Neural progenitor cell (in vitro differentiated cells): ENCODE data around the gene PLCB1. TPM values are rescaled to one million over a fixed set of nuclear protein-coding genes. Genes with fewer than 3 reads are reported as not detected.
A peak's percentile ranks its signal among the peaks of the same experiment; 100 is the strongest.

Experiments used
- DNase-seq: peaks from one replicate; pipeline ENCODE4 v3.0.0-alpha.2; 2016; ENCODE audit warnings: low spot score
- H2AFZ ChIP-seq: fragments of 200-600 bp; sonication (generic); replicated peaks from 2 replicates; pipeline ENCODE4 v1.6.1; 2016; ENCODE audit warnings: antibody characterized with exemption
- H3F3A ChIP-seq: fragments of 200-600 bp; sonication (generic); 2 replicates; pipeline ENCODE4 v1.6.1; 2016; ENCODE audit warnings: antibody characterized with exemption, low read depth
- H3K27ac ChIP-seq: fragments of 200-600 bp; sonication (generic); 2 replicates; pipeline ENCODE4 v1.5.1; 2016; ENCODE audit warnings: mild to moderate bottlenecking
- H3K27me3 ChIP-seq: fragments of 200-600 bp; sonication (generic); 2 replicates; pipeline ENCODE4 v1.6.1; 2016; ENCODE audit warnings: mild to moderate bottlenecking, moderate library complexity
- H3K36me3 ChIP-seq: fragments of 200-600 bp; sonication (generic); 2 replicates; pipeline ENCODE4 v1.5.1; 2016
- H3K4me1 ChIP-seq: fragments of 200-600 bp; sonication (generic); 2 replicates; pipeline ENCODE4 v1.6.1; 2016; ENCODE audit warnings: mixed run types
- H3K4me2 ChIP-seq: fragments of 200-600 bp; sonication (generic); 2 replicates; pipeline ENCODE4 v1.6.1; 2016
- H3K4me3 ChIP-seq: fragments of 200-600 bp; sonication (generic); 2 replicates; pipeline ENCODE4 v1.5.1; 2016
- H3K79me2 ChIP-seq: fragments of 200-600 bp; sonication (generic); 2 replicates; pipeline ENCODE4 v1.6.1; 2016; ENCODE audit warnings: low read depth
- H3K9ac ChIP-seq: fragments of 200-600 bp; sonication (generic); 2 replicates; pipeline ENCODE4 v1.6.1; 2016
- H3K9me3 ChIP-seq: fragments of 200-600 bp; sonication (generic); 2 replicates; pipeline ENCODE4 v1.5.1; 2016; ENCODE audit warnings: low read depth
- H4K20me1 ChIP-seq: fragments of 200-600 bp; sonication (generic); 2 replicates; pipeline ENCODE4 v1.6.1; 2016; ENCODE audit warnings: low read depth
- H3K27ac Mint-ChIP-seq: 3 replicates; pipeline ENCODE4 v1.8.0; 2021; ENCODE audit warnings: mixed read lengths
- H3K27me3 Mint-ChIP-seq: 2 replicates; pipeline ENCODE4 v1.8.0; 2022; ENCODE audit warnings: low read depth, mild to moderate bottlenecking, inconsistent platforms, moderate library complexity, mixed read lengths; ENCODE audit not compliant: insufficient read depth
- H3K36me3 Mint-ChIP-seq: 3 replicates; pipeline ENCODE4 v1.8.0; 2021; ENCODE audit warnings: mixed read lengths
- H3K4me1 Mint-ChIP-seq: 3 replicates; pipeline ENCODE4 v1.8.0; 2021; ENCODE audit warnings: mixed read lengths
- H3K4me3 Mint-ChIP-seq: 3 replicates; pipeline ENCODE4 v1.8.0; 2021; ENCODE audit warnings: mild to moderate bottlenecking, moderate library complexity, mixed read lengths
- H3K9me3 Mint-ChIP-seq: 3 replicates; pipeline ENCODE4 v1.8.0; 2020; ENCODE audit warnings: mixed read lengths
- CTCF ChIP-seq: fragments of 200-600 bp; sonication (generic); IDR thresholded peaks from 2 replicates; pipeline ENCODE4 v1.5.1; 2017; ENCODE audit warnings: antibody characterized with exemption, mild to moderate bottlenecking
- EZH2 ChIP-seq: fragments of 200-600 bp; sonication (generic); IDR thresholded peaks from 2 replicates; pipeline ENCODE4 v1.6.1; 2017; ENCODE audit warnings: antibody characterized with exemption, mild to moderate bottlenecking, moderate library complexity
- EZH2phosphoT487 ChIP-seq: fragments of 200-600 bp; sonication (generic); IDR thresholded peaks from 2 replicates; pipeline ENCODE4 v1.6.1; 2017; ENCODE audit warnings: antibody characterized with exemption
- total RNA-seq: library from RNA; depleted of rRNA; stranded (reverse); fragments of >200 nt; gene quantifications from 2 replicates; pipeline ENCODE4 v1.2.3, GENCODE V29; 2015; ENCODE audit warnings: low replicate concordance

Gene PLCB1
- total RNA-seq, 1 donor from 2014 or later: 30.2 TPM

- no peak overlapping the region for H3K4me3 ChIP-seq
- no peaks in the 10 kb centered on the region for H3K9me3 ChIP-seq
- H4K20me1 ChIP-seq: no peaks in the 10 kb centered on the region
- peaks cover 4% of the 10 kb centered on the region for H3K36me3 Mint-ChIP-seq
- H3K36me3 ChIP-seq: no peaks in the 10 kb centered on the region
- H3K4me2 ChIP-seq: no peak overlapping the region
- peaks cover 13% of the 10 kb centered on the region for H3F3A ChIP-seq
- no peak for DNase-seq
- no peak for TF ChIP-seq EZH2
- no peak for TF ChIP-seq EZH2phosphoT487
- no peak for TF ChIP-seq CTCF
- H3K27ac Mint-ChIP-seq: no peak overlapping the region
- no peaks in the 10 kb centered on the region for H3K27me3 ChIP-seq
- no peaks in the 10 kb centered on the region for H3K79me2 ChIP-seq
- H3K4me3 Mint-ChIP-seq: no peak overlapping the region
- H3K4me1 ChIP-seq: no peaks in the 10 kb centered on the region
- H3K9ac ChIP-seq: no peak overlapping the region
- no peaks in the 10 kb centered on the region for H3K27me3 Mint-ChIP-seq
- H3K4me1 Mint-ChIP-seq: peaks cover 11% of the 10 kb centered on the region
- H2AFZ ChIP-seq: no peak overlapping the region
- H3K9me3 Mint-ChIP-seq: no peaks in the 10 kb centered on the region
- no peak overlapping the region for H3K27ac ChIP-seq
Observed at GRCh38 chr20:8658103-8658502, 526.0 kb downstream of the PLCB1 start.

- Mint-ChIP-seq H3K4me3 (no peak overlapping the region), H3K4me1 (peaks cover 6% of the 10 kb centered on the region), H3K9me3 (no peaks in the 10 kb centered on the region), H3K27ac (no peak overlapping the region), H3K27me3 (no peaks in the 10 kb centered on the region), H3K36me3 (peaks cover 4% of the 10 kb centered on the region)
- Histone ChIP-seq H3K4me3 (no peak overlapping the region), H2AFZ (no peak overlapping the region), H3K9me3 (no peaks in the 10 kb centered on the region), H3K4me1 (no peaks in the 10 kb centered on the region), H4K20me1 (peaks cover 6% of the 10 kb centered on the region), H3K4me2 (no peak overlapping the region), H3K9ac (no peak overlapping the region), H3K27me3 (no peaks in the 10 kb centered on the region), H3K36me3 (no peaks in the 10 kb centered on the region), H3K27ac (peak overlapping the region; percentile 45), H3K79me2 (no peaks in the 10 kb centered on the region), H3F3A (peaks cover 18% of the 10 kb centered on the region)
- peak; percentile 12 for DNase-seq
- TF ChIP-seq CTCF (no peak), EZH2phosphoT487 (no peak), EZH2 (no peak)
Observed at GRCh38 chr20:8661229-8661952, 529.3 kb downstream of the PLCB1 start.

- H4K20me1 ChIP-seq: peaks cover 6% of the 10 kb centered on the region
- Mint-ChIP-seq H3K9me3 (no peaks in the 10 kb centered on the region), H3K27me3 (peaks cover 2% of the 10 kb centered on the region), H3K27ac (no peak overlapping the region), H3K4me3 (no peak overlapping the region), H3K4me1 (no peaks in the 10 kb centered on the region), H3K36me3 (peaks cover 4% of the 10 kb centered on the region)
- no peaks in the 10 kb centered on the region for H3K4me1 ChIP-seq
- peaks cover 18% of the 10 kb centered on the region for H3F3A ChIP-seq
- no peak for TF ChIP-seq EZH2phosphoT487
- no peak for TF ChIP-seq EZH2
- no peak for TF ChIP-seq CTCF
- H3K9me3 ChIP-seq: no peaks in the 10 kb centered on the region
- H3K4me3 ChIP-seq: no peak overlapping the region
- H3K9ac ChIP-seq: no peak overlapping the region
- H3K36me3 ChIP-seq: no peaks in the 10 kb centered on the region
- H3K27ac ChIP-seq: no peak overlapping the region
- DNase-seq: peak; percentile 6
- no peak overlapping the region for H3K4me2 ChIP-seq
- H2AFZ ChIP-seq: no peak overlapping the region
- no peaks in the 10 kb centered on the region for H3K27me3 ChIP-seq
- H3K79me2 ChIP-seq: no peaks in the 10 kb centered on the region
Observed at GRCh38 chr20:8662433-8662954, 530.4 kb downstream of the PLCB1 start.
